GM10847 (cell line): ENCODE measurements around the gene SCART1.

ENCODE experiments used
- POLR2A ChIP-seq: IDR thresholded peaks from 2 replicates; pipeline ENCODE4 v1.6.1; 2011; ENCODE audit not compliant: insufficient read length; ENCODE audit errors: extremely low read depth

SCART1 gene

DNA sequence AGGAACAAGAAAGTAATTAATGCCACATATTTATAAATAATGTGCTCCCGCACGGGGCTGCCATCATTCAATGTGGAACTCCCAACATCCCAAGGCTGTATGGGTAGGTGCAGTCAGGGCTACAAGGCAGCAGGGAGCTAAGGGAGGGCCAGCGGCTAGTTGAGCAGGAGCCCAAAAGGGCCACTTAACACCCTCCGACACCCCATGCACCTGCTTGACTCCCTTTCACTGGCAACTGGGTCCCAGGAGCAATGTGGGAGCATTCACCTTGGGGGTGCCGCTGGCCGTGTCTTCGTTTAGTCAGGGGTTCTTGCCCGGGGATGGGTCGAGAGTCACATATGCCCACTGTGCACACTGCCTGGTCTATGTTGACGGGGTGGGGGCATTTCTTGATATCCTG lies 27.9 kb downstream of the SCART1 start:
- no peak for TF ChIP-seq POLR2A

DNA sequence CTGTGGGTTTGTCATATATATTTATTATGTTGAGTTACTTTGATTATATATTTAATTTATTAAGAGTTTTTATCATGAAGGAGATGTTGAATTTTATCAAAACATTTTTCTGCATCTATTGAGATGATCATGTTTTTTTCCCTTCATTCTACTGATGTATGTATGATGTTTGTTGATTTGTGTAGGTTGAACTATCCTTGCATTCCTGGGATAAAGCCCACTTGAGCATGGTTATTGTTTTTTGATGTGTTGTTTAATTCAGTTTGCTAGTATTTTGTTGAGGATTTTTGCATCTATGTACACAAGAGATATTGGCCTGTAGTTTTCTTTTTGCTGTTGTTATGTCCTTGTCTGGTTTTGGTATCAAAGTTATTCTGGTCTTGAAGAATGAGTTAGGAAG lies 31.1 kb downstream of the SCART1 start:
- no peak for TF ChIP-seq POLR2A

DNA sequence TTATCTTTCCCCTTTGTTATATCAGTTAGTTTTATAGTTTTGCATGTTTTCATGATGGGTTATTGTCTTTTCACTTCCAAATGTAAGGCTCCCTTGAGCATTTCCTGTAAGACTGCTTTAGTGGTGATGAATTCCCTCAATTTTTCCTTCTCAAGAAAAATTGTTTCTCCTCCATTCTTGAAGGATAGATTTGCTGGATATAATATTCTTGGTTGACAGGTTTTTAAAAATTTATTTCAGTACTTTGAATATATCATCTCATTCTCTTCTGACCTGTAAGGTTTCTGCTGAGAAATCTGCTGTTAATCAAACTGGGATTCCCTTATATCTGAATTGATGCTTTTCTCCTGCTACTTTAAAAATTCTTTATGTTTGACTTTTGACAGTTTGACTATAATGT lies 33.3 kb downstream of the SCART1 start:
- TF ChIP-seq POLR2A: no peak

DNA sequence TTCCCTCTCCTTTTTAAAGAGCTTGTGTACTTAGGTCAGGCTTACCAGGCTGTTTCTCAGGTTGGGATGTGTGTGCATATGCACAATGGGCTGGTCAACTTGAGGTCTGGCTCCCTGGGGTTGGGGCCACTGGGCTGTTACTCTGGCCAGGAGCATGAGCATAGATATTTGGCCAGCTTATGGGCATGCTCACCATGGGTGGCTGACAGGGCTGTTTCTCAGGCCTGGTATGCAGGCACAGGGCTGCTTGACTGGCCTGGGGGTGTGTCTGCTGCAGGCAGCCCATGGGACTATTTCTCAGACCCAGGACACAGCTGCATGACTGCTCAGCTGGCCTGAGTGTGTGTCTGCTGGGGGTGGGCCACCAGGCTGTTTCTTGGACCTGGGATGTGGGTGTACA lies 34.6 kb downstream of the SCART1 start:
- no peak for TF ChIP-seq POLR2A

DNA sequence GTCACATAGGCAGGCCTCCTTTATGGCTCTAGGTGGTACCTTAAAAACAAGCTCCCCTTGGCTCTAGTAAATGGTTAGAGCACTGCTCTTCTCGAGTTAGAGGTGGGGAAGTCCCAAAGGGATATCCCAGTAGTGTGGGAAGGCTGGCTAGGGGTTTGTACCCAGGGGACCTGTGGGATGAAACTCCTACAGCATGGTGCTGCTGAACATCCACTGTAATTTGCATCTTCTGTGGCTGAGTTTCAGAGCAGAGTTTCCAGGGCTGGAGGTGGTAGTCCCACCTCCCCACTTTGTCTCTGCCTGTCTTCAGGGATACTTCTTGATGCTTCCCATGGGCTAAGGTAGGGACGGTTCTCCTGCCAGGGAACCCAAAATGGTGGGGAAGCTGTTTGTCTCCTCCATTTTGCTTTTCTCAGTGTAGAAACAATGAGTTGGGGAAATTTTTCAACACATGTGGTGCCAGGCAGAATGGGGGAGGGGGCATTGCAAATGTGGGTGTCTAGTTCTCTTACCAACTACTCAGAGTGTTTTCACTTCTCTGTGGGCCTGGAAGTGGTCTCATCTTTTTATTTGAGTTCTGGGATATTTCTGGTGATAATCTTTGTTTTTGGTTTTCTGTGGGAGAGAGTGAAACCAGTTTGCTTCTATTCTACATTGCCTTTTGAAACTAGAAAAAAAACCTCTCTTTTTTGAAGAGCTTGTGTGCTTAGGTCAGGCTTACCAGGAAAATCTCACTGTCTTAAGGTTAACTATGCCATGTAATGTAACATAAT lies 36.3 kb downstream of the SCART1 start:
- TF ChIP-seq POLR2A: no peak

DNA sequence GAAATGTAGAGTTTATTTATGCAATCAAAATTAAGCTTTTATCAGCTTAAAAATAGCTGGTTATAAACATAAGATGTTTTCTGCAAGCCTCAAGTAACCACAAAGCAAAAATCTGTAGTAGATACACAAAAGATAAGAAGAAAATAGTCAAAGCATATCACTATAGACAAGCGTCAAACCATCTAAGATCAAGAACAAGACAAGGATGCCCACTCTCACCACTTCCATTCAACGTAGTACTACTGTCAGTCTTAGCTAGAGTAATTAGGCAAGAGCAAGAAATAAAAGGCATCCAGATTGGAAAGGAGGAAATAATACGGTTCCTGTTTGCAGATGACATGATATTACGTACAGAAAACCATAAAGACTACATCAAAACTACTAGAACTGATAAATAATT lies 56.0 kb downstream of the SCART1 start:
- TF ChIP-seq POLR2A: no peak

DNA sequence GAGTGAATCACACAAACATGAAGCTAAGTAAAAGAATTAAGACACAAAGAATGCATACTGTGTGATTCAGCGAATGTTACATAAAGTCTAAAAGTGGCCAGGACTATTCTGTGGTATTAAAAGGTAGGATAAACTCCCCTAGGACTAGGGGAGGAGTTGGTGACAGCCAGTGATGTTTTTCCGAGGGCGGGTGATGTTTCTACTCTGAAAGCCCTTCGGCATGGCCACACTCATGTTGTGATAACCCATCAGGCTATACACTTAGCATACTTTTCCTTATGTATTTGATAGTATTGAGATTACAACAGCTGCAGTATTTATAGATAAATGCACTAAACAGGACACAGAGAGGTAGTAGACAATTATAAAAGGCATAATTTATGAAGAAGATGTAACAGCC lies 57.7 kb downstream of the SCART1 start:
- TF ChIP-seq POLR2A: no peak

DNA sequence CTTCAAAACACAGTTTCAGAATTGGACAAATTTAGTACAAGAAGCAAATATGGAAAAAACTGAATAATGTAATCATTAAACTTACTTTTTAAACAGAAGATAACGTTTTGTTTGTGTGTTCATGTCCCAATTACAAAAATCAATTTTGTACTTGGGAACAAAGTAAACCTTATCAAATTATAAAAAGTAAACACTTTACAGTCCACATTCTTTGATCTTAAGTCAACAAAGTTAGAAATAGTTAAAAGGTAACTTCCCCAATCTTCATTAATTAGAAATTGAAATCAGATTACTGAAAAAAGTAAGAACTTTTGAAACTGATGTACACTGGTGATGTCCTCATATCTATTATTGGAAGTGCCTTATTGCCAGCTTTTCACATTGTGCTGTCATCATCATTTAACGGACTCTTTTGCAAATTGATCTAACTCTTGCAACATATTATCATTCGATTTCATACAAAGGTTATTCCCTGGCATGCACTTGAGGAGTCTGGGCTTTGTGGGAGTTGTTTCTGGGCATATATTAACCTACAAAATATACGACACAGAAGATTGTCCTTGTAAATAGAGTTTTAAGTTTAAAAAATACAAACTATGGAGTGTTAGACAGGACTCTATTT lies 58.3 kb downstream of the SCART1 start:
- no peak for TF ChIP-seq POLR2A

DNA sequence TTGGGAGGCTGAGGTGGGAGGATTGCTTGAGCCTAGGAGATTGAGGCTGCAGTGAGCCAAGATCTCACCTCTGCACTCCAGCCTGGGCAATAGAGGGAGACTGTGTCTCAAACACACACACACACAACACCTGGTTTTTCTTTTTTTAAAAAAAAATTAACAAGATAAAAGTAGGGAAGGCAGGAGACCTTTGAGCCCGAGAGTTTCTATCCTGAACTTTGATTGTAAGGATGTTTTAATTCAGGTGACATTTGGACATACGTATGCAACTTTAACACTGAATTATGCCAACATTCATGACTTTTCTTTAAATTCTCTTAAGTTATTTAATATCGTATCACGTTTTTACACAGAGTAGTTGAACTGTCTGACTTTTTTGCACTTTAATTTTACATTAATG lies 61.7 kb downstream of the SCART1 start:
- no peak for TF ChIP-seq POLR2A

DNA sequence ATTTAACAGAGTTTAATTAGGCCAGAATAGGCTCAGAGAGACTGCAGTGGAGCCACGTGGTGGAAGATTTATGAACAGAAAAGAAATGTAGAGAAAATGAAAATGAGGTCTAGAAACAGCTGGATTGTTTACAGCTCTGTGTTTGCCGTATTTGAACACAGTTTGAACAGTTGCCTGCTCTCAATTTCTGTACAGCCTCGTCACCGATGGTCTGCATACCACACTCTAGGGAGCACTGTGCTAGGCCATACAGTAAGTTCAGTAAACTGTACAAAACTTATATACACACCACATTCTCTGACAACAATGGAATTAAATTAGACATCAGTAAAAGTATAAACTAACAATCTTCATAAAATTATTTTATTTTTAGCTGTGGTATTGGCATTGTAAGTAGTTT lies 62.3 kb downstream of the SCART1 start:
- no peak for TF ChIP-seq POLR2A
